HG03025 (cell line): Measurements from ENCODE around the gene FAM156A.
"Not testable (repeated sequence)": the region's sequence is repeated elsewhere in the genome, so short reads cannot be mapped to it uniquely, and the experiment has no call there.

Source experiments
- ATAC-seq: cut with Tn5 transposase; IDR thresholded peaks from one replicate; pipeline ENCODE4 v1.9.1; 2021; ENCODE audit warnings: mild to moderate bottlenecking, moderate library complexity; ENCODE audit not compliant: unreplicated experiment, low FRiP score

FAM156A gene, protein sequence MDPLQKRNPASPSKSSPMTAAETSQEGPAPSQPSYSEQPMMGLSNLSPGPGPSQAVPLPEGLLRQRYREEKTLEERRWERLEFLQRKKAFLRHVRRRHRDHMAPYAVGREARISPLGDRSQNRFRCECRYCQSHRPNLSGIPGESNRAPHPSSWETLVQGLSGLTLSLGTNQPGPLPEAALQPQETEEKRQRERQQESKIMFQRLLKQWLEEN

DNA sequence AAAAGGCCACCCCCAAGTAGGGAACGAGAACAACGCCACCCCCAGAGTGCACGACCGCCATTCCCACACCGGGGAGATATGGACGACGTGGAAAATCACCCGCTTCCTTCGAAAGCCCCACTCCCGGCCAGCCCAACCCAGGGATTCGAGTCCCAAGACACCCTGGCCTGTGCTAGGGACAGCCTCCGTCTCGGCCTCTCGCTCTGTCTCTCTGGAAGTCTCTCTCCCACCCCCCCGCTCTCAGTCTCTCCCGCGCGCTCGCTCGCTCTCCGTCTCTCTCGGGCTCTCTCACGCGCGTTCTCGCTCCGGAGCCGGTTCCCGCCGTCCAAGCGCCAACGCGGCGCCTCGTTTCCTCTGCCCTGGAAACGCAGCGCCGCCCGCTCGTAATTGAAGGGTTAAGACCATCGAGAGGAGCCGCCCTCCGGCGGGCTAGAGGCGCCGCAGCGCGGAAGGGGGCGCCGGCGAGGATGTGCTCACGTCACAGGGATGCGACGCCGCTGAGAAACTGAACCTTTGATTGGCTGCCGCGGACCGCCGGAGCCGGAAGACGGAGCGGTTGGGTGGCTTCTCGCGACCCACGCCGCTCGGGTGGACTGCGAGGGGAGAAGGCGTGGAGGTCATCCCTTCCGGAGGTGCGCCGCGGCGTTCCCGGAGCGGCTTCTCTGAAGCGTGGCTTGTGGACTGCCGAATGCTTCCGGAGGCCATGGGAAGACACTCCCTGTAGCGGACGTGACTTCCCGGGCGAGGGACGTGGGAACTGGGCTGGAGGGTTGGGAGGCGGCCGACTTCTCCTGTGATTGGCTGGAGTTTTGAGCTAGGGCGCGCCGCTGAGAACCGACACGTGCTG is at the start of gene FAM156A:
Gene FAM156A, minus strand, starts transcription at position 406 of the 847 bp plus-strand sequence. CDS start 9,930 bp downstream, outside the sequence.
- ATAC-seq, result peak; percentile 77

DNA sequence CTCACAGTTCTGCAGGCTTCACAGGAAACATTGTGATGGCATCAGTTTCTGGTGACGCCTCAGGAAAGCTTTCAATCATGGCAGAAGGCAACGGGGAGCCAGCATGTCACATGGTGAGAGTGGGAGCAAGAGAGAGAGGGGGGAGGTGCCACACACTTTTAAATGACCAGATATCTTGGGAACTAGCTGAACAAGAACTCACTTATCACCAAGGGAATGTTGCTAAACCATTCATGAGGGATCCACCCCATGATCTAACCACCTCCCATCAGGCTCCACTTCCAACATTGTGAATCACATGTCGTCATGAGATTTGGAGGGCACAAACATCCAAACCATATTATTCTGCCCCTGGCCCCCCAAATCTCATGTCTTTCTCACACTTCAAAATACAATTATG is 47.0 kb upstream of the FAM156A start:
- ATAC-seq, result no peak

DNA sequence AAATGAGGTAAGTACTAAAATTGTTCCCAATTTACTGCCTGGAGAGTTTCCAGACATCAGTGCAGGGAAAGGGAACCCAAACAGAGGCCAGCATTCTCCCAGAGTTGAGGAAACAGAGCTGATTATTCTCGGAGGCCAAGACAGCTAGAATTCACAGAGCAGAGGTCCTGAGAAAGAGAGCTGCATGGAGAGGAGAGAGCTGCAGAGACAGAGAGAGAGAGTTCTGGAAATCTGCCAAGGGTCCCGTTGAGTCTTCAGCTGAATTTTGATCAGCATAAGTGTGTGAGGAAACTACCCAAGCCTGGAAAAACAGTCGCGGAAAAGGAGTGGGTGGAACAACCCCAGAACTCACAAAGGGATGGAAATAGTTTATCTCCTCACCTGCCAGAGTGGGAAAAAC is 46.5 kb upstream of the FAM156A start:
- ATAC-seq, result no peak

DNA sequence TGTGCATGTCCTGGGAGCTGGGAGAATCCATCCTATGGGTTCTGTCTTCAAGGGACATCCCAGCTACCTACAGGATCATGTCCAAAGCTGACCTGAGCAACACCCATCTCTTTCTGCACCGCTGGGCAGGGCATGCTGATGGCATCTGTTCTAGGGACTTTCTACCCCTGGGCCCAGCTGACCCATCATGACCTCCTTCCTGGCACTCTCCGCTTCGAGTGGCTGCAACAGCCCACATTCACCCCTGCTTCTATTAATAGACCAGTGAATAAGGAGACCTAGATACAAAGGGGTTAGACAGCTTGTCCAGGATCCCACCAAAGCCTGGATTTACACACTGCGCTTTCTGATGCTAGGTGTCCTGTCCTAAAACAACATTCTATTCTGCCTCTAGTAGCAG is 45.7 kb upstream of the FAM156A start:
- no peak for ATAC-seq

DNA sequence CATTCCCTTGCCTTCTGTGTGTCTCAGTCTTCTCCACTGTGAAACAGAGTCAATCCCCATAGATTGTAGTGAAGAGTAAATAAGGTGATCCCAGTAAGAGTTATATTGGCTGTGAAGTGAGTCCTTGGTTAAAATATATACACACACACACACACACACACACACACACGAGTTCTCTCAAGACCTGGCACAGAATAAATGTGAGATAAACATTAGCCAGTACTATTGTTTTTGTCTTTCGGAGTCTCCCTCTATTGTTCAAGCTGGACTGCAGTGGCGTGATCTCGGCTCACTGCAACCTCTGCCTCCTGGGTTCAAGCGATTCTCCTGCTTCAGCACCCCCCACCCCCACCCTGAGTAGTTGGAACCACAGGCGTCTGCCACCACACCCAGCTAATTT is 44.8 kb upstream of the FAM156A start:
- no peak for ATAC-seq

DNA sequence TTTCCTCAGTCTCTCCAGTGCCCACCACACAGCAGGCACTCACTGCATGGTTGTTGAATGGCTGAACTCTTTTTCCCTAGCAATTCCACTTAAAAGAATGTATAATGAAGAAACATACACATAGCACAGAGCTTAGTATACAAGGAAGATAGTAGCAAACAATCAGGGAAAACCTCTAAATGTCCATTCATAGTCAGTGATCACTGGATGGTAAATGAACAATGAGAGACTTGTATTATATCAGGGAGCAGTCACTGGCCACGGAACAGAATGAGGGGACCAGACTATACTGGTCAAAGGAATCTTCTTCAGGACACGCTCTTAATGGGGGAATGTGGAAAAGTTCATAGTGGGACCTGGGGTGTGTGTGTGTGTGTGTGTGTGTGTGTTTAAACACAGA is 43.6 kb upstream of the FAM156A start:
- no peak for ATAC-seq

DNA sequence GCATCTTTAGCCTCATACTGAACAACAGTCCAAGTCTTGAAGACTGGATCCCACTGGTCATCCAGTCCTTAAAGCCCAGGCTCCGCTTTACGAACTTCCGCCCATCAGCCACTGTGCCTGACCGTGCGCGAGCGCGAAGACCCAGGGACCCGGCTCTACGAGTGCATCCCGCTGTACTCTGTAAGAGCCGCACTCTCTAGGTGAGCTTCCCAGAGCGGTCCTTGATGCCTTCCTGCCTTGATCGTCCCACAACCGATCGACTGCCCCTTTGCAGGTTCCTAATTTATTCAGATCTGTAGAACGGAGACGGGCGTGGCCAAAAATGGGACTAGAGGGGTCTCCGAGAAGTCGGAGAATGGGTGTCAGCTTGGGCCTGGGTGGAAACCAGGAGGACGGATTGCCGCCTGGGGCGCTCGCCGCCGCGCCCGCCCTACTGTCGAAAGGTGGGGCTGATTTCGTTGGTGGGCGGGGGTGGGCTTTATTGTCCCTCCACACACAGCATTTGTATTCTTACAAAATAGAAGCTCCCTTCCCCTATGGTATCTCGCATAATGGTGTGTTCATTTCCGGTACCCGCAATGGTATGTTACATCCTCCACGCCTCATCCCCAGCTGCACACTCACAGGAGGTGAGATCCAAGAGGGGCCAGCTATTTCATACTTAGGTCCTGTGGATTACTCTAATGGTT is 42.3 kb upstream of the FAM156A start:
- ATAC-seq, result no peak

DNA sequence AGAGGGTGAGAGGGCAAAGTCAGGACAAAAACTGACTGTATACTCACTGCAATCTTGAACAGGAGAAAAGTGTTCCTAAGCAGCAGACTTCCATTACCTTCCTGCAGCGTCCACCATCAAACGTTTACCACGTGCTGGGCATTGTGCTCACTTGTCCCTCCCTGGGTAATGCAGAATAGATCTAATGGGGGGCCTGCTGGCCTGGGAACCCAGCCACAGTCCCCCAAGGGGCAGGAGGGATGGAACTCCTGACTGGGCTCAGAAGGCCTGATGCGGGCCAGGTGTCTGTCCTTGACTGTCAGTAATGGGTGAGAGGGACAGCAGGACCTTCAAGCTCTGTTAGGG is 37.6 kb upstream of the FAM156A start:
- no peak for ATAC-seq

DNA sequence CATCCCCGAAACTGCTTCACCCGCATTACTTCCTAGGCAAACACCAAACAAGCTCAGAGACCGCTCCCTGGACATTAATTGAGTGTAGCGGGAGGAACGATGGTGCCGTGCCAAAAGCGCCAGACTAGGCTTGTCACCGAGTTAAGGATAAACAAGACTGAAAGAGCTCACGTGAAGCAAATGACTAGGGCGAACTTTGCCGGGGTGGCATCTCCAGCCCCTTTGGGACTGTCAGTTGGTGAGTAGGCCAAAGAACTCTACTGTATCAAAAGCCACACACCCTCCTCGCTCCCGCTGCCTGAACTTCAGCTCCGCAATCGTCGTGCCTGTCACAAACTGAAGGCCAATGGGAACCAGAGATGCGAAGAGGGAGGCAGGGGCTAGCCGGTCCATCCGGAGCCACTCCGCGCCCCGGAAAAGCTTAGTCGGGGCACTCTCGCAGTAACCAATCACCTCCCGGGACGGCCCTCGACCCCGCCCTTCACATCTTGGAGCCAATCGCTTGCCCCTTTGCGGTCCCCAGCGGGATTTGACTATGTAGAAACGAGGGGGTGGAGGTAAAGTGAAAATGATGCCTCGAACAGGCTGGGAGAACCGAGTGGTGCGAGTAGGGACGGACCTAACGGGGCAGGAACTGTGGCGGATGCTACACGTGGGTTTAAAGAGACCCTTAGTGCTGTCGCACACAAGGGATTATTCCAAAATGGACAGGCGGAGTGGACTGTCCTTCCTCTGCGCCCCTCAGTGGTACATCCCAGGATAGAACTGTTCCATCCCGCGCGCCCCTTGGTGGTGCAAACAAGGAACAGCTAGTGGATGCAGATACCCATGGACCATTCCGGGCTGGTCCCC is 37.0 kb upstream of the FAM156A start:
- ATAC-seq, result peak; percentile 92

DNA sequence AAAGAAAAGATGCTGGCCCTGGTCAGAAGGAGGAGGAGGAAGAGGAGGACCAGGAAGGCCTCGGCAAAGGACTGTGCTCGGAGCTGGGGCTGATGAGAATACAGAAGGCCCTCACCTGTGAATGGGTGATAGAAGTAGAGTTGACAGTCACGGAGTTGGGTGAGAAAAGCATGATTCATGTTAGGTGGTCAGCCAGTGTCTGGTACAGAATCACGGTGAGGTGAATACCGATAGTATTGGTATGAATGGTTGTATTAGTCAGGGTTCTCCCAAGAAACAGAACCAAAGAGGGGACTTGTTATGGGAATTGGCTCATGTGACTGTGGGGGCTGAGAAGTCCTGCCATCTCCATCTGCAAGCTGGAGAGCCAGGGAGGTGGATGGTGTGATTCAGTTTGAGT is 32.5 kb upstream of the FAM156A start:
- ATAC-seq, result no peak

DNA sequence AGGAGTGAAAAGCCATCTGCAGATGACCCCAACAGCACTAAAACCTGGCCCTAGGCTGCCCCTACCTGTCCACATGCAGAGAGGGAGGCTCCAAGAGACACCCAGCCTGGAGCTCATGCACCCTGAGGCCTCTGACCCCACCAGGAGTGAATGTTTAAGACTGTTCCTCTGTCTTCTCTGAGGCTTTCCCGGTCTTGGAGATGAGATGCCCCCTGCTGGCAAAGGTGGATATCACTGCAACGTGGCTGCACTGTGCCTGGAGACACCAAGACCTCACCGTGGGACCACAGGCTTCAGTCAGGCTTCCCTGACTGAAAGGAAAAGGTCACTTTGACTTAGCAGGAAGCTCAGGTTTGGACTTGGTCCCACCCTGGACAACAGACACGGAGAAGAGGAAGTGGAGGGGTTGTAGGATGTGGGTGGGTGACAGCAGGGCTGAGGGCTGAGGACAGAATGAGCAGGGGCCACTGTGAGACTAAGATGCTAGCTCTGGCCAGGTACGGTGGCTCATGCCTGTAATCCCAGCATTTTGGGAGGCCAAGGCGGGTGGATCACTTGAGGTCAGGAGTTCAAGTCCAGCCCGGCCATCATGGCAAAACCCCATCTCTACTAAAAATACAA is 31.8 kb upstream of the FAM156A start:
- ATAC-seq, result not testable (repeated sequence)

DNA sequence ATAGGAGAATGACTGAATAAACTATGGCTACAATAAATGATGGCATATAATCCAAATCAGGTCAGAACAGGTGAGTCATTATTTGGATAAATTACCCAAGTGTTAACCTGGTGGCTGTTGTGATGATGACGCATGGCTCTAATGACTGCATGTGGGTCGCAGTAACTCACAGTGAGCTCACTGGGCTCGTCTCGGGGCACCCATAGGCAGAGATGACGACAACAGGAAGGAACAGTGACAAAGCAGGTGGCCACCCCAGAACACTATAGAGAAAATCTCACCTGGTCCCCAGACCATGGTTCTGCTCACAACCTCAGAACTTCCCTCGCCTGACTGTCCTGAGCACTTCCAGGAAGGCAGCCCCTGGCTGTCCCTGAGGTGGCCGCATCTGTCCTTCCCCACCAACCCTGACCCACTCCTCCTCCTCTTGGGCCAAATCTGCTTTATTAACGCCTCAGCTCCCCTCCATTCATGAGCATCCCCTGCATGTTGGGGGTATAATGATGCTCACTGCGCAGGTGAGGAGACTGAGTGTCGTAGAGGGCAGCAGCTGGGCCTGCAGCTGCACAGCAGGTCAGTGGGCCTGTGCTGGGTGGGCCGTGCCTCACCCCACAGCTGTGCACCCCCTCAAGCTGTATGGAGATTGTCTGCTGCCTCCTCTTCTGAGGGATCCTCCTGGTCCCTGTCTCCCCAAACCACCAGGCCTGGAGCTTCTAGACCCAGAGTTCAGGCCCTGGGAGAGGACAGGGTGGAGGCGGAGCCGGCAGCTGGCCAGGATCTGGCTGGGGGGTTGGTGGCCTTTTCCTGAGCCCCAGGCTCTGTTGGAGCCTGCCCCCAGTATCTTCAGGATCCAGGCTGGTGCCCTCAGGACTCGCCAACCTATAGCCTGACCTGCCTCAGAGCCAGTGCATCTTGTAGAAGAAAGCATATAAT is 30.9 kb upstream of the FAM156A start:
- ATAC-seq, result no peak

DNA sequence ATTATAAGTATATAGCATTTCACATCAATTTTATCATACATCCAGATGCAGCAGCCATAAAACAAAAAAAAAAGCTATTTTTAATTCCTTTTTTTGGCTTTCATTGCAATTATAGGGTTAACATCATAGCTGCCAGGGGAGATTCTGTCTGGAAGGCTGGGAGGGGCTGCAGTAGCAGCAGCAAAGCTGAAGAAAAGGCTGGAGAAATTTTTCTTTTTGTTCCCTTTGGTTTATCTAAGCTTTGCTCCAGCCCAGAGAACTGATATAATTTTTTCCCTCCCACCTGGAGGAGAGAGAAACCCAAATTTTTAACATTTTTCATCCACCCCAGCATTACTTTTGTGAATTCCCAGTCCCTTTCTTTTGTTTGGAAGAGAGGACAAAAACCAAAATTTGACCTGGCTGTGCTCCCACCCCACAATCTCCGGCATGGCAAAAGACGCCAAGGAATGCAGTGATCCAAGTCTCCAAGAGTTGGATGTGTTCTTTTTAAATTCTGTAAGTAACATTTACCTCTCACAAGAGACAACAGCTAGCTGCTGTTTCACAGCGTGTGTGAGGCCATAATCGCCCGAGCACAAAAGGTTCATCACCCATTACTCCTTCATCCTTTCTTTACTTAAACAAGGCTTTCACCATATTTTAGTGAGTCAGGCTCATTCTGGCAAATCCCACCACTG is 25.1 kb upstream of the FAM156A start:
- no peak for ATAC-seq

DNA sequence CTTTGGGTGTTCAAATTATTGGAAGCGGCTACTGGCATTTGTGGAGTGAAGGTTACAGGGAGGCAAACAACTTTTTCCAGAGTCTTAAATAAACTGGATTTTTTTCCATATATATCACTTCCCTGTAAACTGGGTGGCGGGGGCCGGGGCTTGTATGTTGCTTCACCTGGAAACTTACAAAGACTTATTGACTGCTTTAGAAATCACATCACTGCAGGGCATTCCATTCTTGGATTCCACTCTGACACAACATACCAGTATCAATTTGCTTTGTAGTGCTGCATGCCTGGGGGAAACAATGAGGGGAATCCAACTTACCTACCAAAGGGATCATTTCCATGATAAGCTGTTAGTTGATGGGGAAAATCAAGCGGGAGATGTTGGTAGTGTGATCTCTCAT is 21.7 kb upstream of the FAM156A start:
- ATAC-seq, result no peak

DNA sequence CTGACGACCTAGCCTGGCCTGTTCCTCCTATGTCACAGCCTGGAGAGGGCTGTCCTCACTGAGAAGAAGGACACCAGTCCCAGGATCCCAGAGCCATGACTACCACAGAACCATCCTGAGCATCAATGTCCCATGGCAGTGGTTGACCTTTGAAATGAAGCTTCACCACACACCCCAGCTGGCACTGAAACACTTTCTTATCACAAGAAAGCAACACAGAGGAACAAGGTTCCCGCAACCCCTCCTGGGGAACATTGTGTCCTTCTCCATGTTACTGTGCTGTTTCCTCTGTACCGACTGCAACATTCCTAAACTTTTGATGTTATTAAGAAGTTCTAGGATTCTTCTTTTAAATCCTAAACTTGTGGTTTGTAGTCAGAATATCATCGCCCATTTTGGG is 21.2 kb upstream of the FAM156A start:
- ATAC-seq, result no peak

DNA sequence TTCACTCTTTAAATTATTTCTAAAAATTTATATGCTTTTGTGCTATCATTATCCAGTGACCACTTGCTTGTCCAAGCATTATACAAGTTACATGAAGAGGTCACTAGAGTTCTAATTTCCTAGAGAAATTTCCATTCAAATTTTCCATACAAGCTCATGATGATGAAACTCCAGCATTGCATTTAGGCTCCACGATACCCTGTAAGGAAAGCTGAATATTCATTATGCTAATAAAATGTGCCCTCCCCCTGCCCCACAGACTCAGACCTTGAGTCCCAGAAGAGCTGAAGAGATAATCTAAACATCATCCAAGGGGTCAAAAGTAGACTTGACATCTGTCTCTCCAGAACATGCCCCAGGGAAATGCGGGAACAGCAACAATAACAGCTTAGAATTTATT is 19.6 kb upstream of the FAM156A start:
- ATAC-seq, result no peak

DNA sequence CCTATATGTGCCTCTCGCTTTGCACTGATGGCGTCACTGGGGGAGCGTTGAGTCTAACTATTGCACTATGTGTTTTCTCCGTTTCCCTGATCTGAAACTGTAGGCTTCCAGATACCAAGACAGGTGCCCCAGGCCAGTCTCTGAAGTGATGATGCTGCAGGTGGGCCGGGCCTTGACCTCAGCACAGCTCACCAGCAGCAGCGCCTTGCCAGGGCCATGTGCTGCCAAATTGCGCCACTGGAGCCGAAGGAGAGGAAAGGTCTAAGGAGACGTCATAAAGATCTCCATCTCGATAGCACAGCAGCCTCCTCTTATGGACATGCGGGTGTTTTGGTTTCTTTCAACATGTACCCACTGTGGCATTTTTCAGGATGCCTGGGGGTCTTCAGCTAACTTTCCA is 17.3 kb upstream of the FAM156A start:
- not testable (repeated sequence) for ATAC-seq

DNA sequence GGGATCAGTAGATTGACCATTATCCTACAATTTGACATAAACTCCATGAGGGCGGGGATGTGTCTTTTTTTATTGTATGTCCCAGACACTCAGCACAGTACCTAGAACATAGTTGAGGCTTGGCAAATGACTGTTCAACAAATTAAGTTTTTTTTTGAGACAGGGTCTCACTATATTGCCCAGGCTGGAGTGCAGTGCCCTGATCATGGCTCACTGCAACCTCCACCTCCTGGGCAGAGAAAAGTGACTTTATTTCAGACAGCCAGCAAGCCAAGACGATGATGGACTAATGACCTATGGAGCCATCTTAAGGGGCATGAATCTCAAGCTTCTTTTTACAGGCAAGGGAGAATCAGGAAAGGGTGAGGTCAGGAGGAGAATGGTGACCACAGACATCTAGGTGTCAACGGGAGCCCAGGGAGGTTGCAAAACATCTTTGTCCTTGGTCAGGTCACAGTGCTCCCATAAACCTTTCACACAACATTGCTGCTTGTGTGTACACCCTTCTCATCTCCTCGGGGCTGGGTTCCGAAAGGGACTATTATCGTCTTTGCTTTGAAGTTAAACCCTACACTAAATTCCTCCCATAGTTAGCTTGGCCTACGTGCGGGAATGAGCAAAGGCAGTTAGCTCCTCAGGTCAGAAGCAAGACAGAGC is 16.1 kb upstream of the FAM156A start:
- ATAC-seq, result not testable (repeated sequence)
